H9 (cell line): ENCODE measurements around the gene RAB11FIP4. TPM values are rescaled to one million over a fixed set of nuclear protein-coding genes. Genes with fewer than 3 reads are reported as not detected.

ENCODE experiments used
- DNase-seq: peaks from one replicate; pipeline ENCODE4 v3.0.0-alpha.2; 2017
- H2AFZ ChIP-seq: one replicate; pipeline ENCODE4 v1.6.1; 2013; ENCODE audit warnings: mild to moderate bottlenecking, low read length, control low read depth, moderate library complexity
- H2AK5ac ChIP-seq: 2 replicates; pipeline ENCODE4 v1.6.1; 2013; ENCODE audit warnings: low read length, control low read depth, mixed read lengths; ENCODE audit not compliant: insufficient read length
- H2BK120ac ChIP-seq: one replicate; pipeline ENCODE4 v1.6.1; 2013; ENCODE audit warnings: low read depth, mild to moderate bottlenecking, low read length, control low read depth, inconsistent platforms; ENCODE audit not compliant: poor library complexity, severe bottlenecking
- H2BK12ac ChIP-seq: 2 replicates; pipeline ENCODE4 v1.6.1; 2013; ENCODE audit warnings: low read length, control low read depth, mixed read lengths, low read depth; ENCODE audit not compliant: insufficient read length
- H2BK15ac ChIP-seq: 2 replicates; pipeline ENCODE4 v1.6.1; 2013; ENCODE audit warnings: low read depth, low read length, control low read depth
- H2BK20ac ChIP-seq: one replicate; pipeline ENCODE4 v1.6.1; 2013; ENCODE audit warnings: low read depth, mild to moderate bottlenecking, low read length, control low read depth, inconsistent platforms; ENCODE audit not compliant: poor library complexity, severe bottlenecking
- H2BK5ac ChIP-seq: 2 replicates; pipeline ENCODE4 v1.6.1; 2013; ENCODE audit warnings: low read length, control low read depth, mixed read lengths; ENCODE audit not compliant: insufficient read length
- H3K14ac ChIP-seq: 2 replicates; pipeline ENCODE4 v1.6.1; 2013; ENCODE audit warnings: low read length, control low read depth; ENCODE audit not compliant: insufficient read depth
- H3K18ac ChIP-seq: 2 replicates; pipeline ENCODE4 v1.6.1; 2013; ENCODE audit warnings: low read depth, mild to moderate bottlenecking, mixed read lengths, low read length, control low read depth; ENCODE audit not compliant: insufficient read length
- H3K23ac ChIP-seq: 2 replicates; pipeline ENCODE4 v1.6.1; 2013; ENCODE audit warnings: low read length, control low read depth, mixed read lengths, low read depth; ENCODE audit not compliant: insufficient read length
- H3K23me2 ChIP-seq: 2 replicates; pipeline ENCODE4 v1.6.1; 2013; ENCODE audit warnings: low read depth, mild to moderate bottlenecking, mixed read lengths, low read length, control low read depth; ENCODE audit not compliant: insufficient read length, poor library complexity, severe bottlenecking
- H3K27ac ChIP-seq: 2 replicates; pipeline ENCODE4 v1.5.1; 2013; ENCODE audit warnings: low read length, control low read depth, mixed read lengths, low read depth; ENCODE audit not compliant: insufficient read length
- H3K27me3 ChIP-seq: 2 replicates; pipeline ENCODE4 v1.6.1; 2013; ENCODE audit warnings: low read length, control low read depth, inconsistent platforms; ENCODE audit not compliant: insufficient read depth
- H3K4ac ChIP-seq: 2 replicates; pipeline ENCODE4 v1.6.1; 2013; ENCODE audit warnings: low read depth, mild to moderate bottlenecking, control low read depth, inconsistent platforms, low read length, moderate library complexity
- H3K4me1 ChIP-seq: 2 replicates; pipeline ENCODE4 v1.6.1; 2013; ENCODE audit warnings: low read length, control low read depth, inconsistent platforms; ENCODE audit not compliant: insufficient read depth
- H3K4me2 ChIP-seq: 2 replicates; pipeline ENCODE4 v1.6.1; 2013; ENCODE audit warnings: low read length, control low read depth, mixed read lengths; ENCODE audit not compliant: insufficient read length, insufficient read depth
- H3K56ac ChIP-seq: 2 replicates; pipeline ENCODE4 v1.6.1; 2013; ENCODE audit warnings: low read depth, mild to moderate bottlenecking, mixed read lengths, low read length, control low read depth; ENCODE audit not compliant: insufficient read length
- H3K79me1 ChIP-seq: 2 replicates; pipeline ENCODE4 v1.6.1; 2013; ENCODE audit warnings: low read depth, mild to moderate bottlenecking, moderate library complexity, low read length, control low read depth, inconsistent platforms; ENCODE audit not compliant: insufficient read depth, poor library complexity, severe bottlenecking
- H3K79me2 ChIP-seq: 2 replicates; pipeline ENCODE4 v1.6.1; 2013; ENCODE audit warnings: low read length, control low read depth, inconsistent platforms; ENCODE audit not compliant: insufficient read depth
- H3K9ac ChIP-seq: 2 replicates; pipeline ENCODE4 v1.6.1; 2013; ENCODE audit warnings: low read length, control low read depth, mixed read lengths; ENCODE audit not compliant: insufficient read length; ENCODE audit errors: extremely low read depth
- H3K9me3 ChIP-seq: one replicate; pipeline ENCODE4 v1.6.1; 2013; ENCODE audit warnings: low read depth, low read length, inconsistent platforms; ENCODE audit not compliant: control insufficient read depth
- H3T11ph ChIP-seq: one replicate; pipeline ENCODE4 v1.6.1; 2013; ENCODE audit warnings: mild to moderate bottlenecking, low read length, control low read depth, inconsistent platforms
- H4K20me1 ChIP-seq: one replicate; pipeline ENCODE4 v1.6.1; 2013; ENCODE audit not compliant: control insufficient read depth, insufficient read length, insufficient read depth
- H4K5ac ChIP-seq: 2 replicates; pipeline ENCODE4 v1.6.1; 2013; ENCODE audit warnings: low read depth, mild to moderate bottlenecking, mixed read lengths, low read length, control low read depth; ENCODE audit not compliant: insufficient read length
- H4K8ac ChIP-seq: replicated peaks from 2 replicates; pipeline ENCODE4 v1.6.1; 2013; ENCODE audit warnings: low read length, control low read depth, mixed read lengths, low read depth; ENCODE audit not compliant: insufficient read length
- H4K91ac ChIP-seq: 2 replicates; pipeline ENCODE4 v1.6.1; 2013; ENCODE audit warnings: low read depth, mild to moderate bottlenecking, moderate library complexity, mixed read lengths, low read length, control low read depth; ENCODE audit not compliant: insufficient read length
- H3K27ac Mint-ChIP-seq, 3 experiments: 2 replicates in 2 of 3; 3 replicates in 1 of 3; pipeline ENCODE4 v1.8.0; 2020 to 2021; ENCODE audit warnings: mixed read lengths in 3 of 3, mild to moderate bottlenecking in 1 of 3, moderate library complexity in 1 of 3
- H3K27me3 Mint-ChIP-seq: 2 replicates; pipeline ENCODE4 v1.8.0; 2021; ENCODE audit warnings: low read depth, mild to moderate bottlenecking, moderate library complexity, mixed read lengths
- H3K36me3 Mint-ChIP-seq, 3 experiments: 2 replicates in 2 of 3; 3 replicates in 1 of 3; pipeline ENCODE4 v1.8.0; 2020 to 2021; ENCODE audit warnings: low read depth in 3 of 3, mixed read lengths in 3 of 3; ENCODE audit not compliant: insufficient read depth in 1 of 3
- H3K4me1 Mint-ChIP-seq, 2 experiments: 2 replicates each; pipeline ENCODE4 v1.8.0; 2020; ENCODE audit warnings: mixed read lengths in 2 of 2
- H3K4me3 Mint-ChIP-seq, 2 experiments: 2 replicates in 1 of 2; 3 replicates in 1 of 2; pipeline ENCODE4 v1.8.0; 2020 to 2021; ENCODE audit warnings: mild to moderate bottlenecking in 2 of 2, mixed read lengths in 2 of 2, moderate library complexity in 1 of 2
- H3K9me3 Mint-ChIP-seq, 2 experiments: 2 replicates in 1 of 2; 3 replicates in 1 of 2; pipeline ENCODE4 v1.8.0; 2020; ENCODE audit warnings: mild to moderate bottlenecking in 2 of 2, mixed read lengths in 2 of 2, moderate library complexity in 1 of 2
- WGBS: extraction: QIAGEN DNeasy Blood & Tissue Kit; methylation state at CpG from one replicate; pipeline ENCODE4 v1.1.7; 2013; ENCODE audit warnings: missing lambda C conversion rate, low lambda C conversion rate, mixed read lengths; ENCODE audit not compliant: insufficient read length; ENCODE audit errors: extremely low coverage; 5-methylcytosine and 5-hydroxymethylcytosine counted together
- total RNA-seq: library from RNA; stranded (reverse); gene quantifications from 2 replicates; pipeline ENCODE4 v1.2.1, GENCODE V29; 2021
- TF ChIP-seq, protein P1 (sequence below): fragments of 200-600 bp; sonication (generic); conservative IDR thresholded peaks from 3 replicates; pipeline ENCODE4 v1.8.0; 2021; ENCODE audit warnings: antibody characterized with exemption, mild to moderate bottlenecking

RAB11FIP4 gene
- total RNA-seq, 1 experiment from 2014 or later = 25.7 TPM

- Histone ChIP-seq H2AFZ (no peak overlapping the region), H3K23ac (no peak overlapping the region), H2AK5ac (no peak overlapping the region), H3K79me1 (no peaks in the 10 kb centered on the region), H3K23me2 (peaks cover 3% of the 10 kb centered on the region), H3K56ac (no peak overlapping the region), H3K9me3 (no peaks in the 10 kb centered on the region), H4K91ac (no peak overlapping the region), H2BK20ac (no peak overlapping the region), H4K20me1 (no peaks in the 10 kb centered on the region), H3K4ac (no peak overlapping the region), H3K18ac (no peak overlapping the region), H3T11ph (no peak overlapping the region), H3K4me1 (peaks cover 9% of the 10 kb centered on the region; the same call in 1 of the 2 replicates), H4K8ac (no peak overlapping the region), H3K4me2 (no peak overlapping the region), H2BK5ac (no peak overlapping the region), H3K79me2 (no peaks in the 10 kb centered on the region; the same call in 1 of the 2 replicates), H3K14ac (no peak overlapping the region), H3K27ac (no peak overlapping the region), H2BK15ac (no peak overlapping the region), H3K27me3 (peaks cover 4% of the 10 kb centered on the region; the same call in 1 of the 2 replicates), H4K5ac (no peak overlapping the region), H2BK12ac (no peak overlapping the region), H2BK120ac (no peak overlapping the region), H3K9ac (no peak overlapping the region)
- no CpG with 5 or more reads among the region's 8 CpGs for WGBS
- Mint-ChIP-seq H3K27ac (no peak overlapping the region), H3K4me1 (peaks cover 44 to 53% of the 10 kb centered on the region in 2 experiments), H3K9me3 (no peaks in the 10 kb centered on the region; a peak in 1 of 5 replicates), H3K36me3 (no peaks in the 10 kb centered on the region), H3K27me3 (peaks cover 45% of the 10 kb centered on the region), H3K4me3 (no peak overlapping the region; a peak in 1 of 5 replicates)
- DNase-seq = no peak
- TF ChIP-seq, protein P1, sequence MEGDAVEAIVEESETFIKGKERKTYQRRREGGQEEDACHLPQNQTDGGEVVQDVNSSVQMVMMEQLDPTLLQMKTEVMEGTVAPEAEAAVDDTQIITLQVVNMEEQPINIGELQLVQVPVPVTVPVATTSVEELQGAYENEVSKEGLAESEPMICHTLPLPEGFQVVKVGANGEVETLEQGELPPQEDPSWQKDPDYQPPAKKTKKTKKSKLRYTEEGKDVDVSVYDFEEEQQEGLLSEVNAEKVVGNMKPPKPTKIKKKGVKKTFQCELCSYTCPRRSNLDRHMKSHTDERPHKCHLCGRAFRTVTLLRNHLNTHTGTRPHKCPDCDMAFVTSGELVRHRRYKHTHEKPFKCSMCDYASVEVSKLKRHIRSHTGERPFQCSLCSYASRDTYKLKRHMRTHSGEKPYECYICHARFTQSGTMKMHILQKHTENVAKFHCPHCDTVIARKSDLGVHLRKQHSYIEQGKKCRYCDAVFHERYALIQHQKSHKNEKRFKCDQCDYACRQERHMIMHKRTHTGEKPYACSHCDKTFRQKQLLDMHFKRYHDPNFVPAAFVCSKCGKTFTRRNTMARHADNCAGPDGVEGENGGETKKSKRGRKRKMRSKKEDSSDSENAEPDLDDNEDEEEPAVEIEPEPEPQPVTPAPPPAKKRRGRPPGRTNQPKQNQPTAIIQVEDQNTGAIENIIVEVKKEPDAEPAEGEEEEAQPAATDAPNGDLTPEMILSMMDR = no peak
Measured at GRCh38 chr17:31562376-31562840, 170.9 kb downstream of the RAB11FIP4 start.
